Renal pelvis (tissue), 12 donors: ENCODE results near the gene LUZP4. TPM values are rescaled to one million over a fixed set of nuclear protein-coding genes. Genes with fewer than 3 reads are reported as not detected.
"Not testable (repeated sequence)": the region's sequence is repeated elsewhere in the genome, so short reads cannot be mapped to it uniquely, and the experiment has no call there.

Experiments used
- DNase-seq: peaks from one replicate; pipeline ENCODE4 v3.0.0-alpha.2; 2013
- long read RNA-seq, 16 experiments: transcript quantifications; one replicate each; lab custom pipeline, GENCODE V29; 2026
- polyA plus RNA-seq, 3 donors: library from polyadenylated mRNA; unstranded; fragments of 120-200 nt; gene quantifications; one replicate each; pipeline ENCODE4 v1.2.1, GENCODE V29; 2013; ENCODE audit not compliant: insufficient read length in 3 of 3

The LUZP4 gene, protein sequence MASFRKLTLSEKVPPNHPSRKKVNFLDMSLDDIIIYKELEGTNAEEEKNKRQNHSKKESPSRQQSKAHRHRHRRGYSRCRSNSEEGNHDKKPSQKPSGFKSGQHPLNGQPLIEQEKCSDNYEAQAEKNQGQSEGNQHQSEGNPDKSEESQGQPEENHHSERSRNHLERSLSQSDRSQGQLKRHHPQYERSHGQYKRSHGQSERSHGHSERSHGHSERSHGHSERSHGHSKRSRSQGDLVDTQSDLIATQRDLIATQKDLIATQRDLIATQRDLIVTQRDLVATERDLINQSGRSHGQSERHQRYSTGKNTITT
- not detected for polyA plus RNA-seq
- long read RNA-seq, donor 1, result 0 reads
- long read RNA-seq, donor 2, result 0 reads
- long read RNA-seq, donor 3, result 0 reads
- long read RNA-seq, donor 4, result 0 reads
- long read RNA-seq, donor 5, result 0 reads
- long read RNA-seq, donor 6, result 0 reads
- long read RNA-seq, donor 7, result 0 reads
- long read RNA-seq, donor 8, result 0 reads
- long read RNA-seq, donor 9, result 0 reads
- long read RNA-seq, donor 10, result 0 reads
- long read RNA-seq, donor 11, result 0 reads
- long read RNA-seq, donor 12, result 0 reads
- long read RNA-seq, donor 13, result 0 reads
- long read RNA-seq, donor 14, result 0 reads
- long read RNA-seq, donor 15, result 0 reads
- long read RNA-seq, donor 16, result 0 reads

DNA sequence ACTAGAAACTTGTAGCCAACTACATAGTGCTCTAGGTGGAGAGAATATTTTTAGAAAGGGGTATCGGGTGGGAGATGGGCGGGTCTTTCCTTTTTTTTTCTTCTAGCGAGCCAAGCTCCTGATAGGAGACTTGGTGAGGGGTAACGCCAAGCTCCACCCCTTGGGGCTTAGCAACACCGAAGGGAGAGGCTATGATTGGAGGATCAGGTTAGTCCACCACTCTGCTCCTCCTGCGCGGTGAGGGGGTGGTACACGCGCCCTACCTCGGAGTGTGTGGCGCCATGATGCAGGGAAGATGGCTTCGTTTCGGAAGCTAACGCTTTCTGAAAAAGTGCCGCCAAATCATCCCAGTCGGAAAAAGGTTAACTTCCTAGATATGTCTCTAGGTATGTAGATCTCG lies at the start of gene LUZP4:
Gene LUZP4, plus strand, starts transcription at position 251 of the 400 bp plus-strand sequence. Its CDS starts 45 bp downstream, at position 296.
- no peak for DNase-seq

DNA sequence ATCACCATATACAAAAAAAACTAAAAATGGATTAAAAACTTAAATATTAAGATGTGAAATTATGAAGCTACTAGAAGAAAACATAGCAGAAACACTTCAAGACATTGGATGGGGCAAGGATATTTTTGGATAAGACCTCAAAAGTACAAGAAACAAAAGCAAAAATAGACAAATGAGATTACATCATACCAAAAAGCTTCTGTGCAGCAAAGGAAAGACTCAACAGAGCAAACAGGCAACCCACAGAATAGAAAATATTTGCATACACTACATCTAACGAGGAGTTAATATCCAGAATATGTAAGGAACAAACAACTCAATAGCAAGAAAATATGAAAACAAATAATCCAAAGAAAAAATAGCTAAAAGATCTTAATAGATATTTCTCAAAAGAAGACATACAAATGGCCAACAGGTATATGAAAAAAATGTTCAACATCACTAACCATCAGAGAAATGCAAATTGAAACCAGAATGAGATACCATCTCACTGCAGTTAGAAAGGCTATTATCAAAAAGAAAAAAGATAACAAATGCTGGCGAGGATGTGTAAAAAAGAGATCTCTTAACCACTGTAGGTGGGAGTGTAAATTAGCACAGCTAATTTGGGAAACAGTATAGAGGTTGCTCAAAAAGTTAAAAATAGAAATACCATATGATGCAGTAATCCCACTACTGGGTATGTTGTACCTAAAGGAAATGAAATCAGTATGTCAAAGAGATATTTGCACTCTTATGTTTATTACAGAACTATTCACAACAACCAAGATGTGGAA lies 37.9 kb upstream of the LUZP4 start:
- no peak for DNase-seq

DNA sequence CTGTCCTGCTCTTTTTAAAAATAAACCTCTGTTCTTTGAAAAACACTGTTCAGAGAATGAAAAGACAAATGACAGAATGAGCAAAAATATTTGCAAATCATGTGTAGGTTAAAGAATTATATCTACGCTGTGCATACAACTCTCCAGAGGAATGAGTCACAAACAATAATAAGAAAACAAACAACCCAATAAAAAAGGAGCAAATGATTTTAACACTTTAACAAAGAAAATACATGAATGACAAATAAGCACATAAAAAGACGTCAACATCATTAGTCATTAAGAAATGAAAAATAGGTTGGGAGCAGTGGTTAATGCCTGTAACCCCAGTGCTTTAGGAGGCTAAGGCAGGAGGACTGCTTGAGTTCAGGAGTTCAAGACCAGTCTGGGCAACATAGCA lies 34.5 kb upstream of the LUZP4 start:
- DNase-seq, result no peak

DNA sequence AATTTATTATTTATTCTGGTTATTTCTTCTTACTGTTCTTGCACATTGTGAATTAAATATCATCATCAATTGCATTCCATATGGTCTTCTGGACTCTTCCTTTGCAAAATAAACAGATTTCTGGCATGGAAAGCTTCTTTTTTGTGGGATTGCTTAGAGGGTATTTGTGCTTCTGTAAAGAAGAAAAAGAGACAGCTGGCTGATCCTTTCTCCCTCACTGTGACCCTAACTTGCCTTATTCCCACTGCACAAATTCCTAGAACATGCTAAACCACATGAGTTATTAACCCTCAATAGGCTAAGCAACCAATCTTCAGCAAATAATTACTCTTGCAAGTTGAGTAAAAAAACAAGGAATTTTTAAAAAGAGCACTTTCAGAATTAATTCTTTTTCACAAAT lies 31.8 kb upstream of the LUZP4 start:
- DNase-seq, result no peak

DNA sequence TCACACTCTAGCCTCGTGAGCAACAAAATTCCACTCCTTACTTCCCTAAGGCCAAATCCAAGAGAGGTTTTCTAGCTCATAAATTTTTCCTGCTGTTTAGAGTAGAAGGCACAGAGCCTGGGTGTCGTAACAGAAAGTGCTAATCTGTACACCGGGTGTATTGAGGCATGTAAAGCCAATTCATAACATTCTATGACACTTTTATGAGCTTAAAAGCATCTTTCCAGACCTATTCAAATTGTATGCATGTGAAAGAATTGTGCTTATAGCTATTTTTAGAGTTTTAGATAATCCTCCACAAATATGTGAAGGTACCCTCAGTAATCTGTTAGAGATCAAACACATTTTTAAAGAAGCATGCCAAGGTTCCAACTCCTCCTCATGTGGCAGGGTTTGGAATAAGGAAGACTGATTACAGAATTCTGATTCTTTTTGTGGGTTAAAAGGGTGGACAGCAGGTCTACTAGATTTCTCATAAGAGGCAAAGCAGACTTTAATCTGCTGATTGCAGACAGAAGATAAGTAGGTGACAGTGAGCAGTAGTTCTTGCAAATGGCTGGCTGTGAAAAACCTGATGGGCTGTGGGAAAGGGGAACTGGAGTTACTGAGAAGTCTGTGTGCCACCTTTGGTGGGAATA lies 30.2 kb upstream of the LUZP4 start:
- DNase-seq, result peak; percentile 23

DNA sequence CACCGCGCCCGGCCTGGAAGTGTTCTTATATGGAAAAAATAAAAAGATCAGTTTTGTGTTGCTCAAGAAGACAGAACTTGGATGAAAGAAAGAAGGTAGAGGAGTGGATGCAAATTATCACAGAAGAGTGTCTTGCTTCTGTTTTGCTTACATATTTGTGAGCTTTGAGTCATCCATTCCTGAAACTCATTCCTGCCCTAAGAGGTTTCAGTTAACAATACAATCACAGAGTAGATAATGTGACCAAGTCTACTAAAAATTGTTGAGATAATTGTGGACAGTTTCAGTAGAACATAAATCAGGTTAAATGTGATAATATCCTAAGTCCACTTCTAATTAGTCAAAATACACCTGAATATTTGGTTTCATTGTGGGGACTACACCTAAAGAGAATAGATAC lies 29.2 kb upstream of the LUZP4 start:
- no peak for DNase-seq

DNA sequence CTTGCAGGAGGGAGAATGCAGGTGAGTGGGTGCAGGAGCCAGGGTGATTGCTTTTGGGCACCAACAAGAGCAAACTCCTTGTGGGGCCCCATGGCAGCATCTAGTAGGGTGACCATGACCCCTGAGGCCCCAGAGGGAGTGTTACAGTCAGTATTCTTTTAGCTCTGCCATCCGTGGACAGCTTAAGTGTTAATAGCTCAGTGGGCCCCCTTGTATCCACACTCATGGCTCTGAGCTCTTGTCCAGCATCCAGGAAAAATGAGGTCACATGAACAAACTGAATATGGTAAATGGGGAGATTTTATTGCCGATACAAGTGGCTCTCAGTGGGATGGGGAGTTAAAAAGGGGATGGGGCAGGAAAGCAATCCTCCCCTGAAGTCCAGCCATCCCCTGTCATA lies 28.4 kb upstream of the LUZP4 start:
- DNase-seq, result no peak

DNA sequence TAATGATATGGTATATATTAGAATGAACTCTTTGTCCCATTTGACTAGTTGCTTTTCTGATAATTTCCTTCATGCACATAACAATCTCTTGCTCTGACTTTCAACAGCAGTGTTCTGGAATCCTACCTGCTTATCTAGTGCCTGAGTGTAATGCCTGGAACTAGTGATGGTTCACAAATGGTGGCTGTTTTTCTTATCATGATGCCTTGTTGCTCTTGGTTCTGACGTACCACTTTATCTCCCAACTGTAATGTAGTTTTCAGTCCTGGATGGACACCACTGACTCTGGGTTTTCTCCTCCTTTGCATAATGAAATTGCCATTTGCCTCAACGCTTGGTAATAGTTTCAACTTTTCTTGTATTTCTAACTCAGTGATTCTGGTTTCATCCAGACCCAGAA lies 25.5 kb upstream of the LUZP4 start:
- DNase-seq, result no peak

DNA sequence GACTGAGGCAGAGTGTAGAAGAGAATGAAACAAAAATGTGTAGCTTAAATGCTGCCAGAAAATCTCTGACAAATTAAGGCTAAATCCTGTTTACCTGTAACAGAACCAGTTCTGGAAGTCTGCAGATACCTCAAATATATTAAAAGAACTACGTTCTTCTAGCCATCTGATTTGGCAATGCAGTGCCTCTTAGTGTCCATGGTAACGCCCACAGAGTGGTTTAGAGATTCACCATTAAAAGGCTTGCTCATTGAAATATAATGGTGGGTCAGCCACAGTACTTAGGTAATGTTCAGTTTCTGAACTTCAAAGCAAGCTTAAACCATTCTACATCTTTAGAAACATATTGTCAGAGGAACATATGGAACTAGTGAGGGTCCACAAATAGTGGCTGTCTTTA lies 23.2 kb upstream of the LUZP4 start:
- no peak for DNase-seq

DNA sequence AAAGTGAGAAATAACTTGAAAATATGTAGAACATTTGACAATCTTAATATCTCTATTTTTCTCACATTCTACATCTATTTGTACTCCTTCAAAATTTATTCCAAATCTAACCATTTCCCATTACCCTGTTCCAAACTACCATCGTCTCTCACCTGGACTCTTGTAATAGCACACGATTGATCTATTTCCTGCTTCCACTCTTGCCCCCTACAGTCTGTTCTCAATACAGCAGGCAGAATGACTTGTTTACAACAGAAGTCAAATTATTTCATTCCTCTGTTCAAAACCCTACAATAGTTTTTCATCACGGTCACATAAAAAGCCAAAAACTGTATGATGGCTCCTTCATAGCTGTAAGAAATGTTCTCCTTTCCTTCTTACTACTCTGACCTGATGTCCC lies 21.1 kb upstream of the LUZP4 start:
- no peak for DNase-seq

DNA sequence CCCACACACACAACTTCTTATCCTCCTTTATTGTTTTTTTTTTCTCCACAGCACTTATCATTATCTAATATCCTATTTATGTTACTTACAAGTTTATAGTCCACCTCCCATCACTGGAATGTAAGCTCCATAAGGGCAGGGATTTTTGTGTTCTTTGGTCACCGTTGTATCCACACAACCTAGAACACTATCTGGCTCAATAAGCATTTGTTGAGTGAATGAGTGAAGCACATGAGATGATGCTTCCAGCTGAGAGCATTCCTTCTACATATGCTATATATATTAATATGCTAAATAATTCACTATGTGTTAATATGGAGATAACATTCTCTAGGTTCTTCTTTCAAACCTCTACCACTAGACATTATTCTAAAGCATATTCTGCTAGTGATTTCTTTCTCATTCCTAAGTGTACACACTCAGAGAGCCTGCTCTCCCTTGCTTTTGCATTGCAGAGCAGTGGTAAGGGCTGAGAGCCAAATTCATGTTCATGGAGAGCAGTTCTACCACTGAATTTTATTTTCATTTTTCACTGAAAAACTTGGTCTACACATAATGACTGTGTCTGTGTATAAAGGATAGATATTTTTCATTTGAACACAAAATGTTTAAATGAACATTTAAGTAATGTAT lies 20.3 kb upstream of the LUZP4 start:
- DNase-seq, result no peak

DNA sequence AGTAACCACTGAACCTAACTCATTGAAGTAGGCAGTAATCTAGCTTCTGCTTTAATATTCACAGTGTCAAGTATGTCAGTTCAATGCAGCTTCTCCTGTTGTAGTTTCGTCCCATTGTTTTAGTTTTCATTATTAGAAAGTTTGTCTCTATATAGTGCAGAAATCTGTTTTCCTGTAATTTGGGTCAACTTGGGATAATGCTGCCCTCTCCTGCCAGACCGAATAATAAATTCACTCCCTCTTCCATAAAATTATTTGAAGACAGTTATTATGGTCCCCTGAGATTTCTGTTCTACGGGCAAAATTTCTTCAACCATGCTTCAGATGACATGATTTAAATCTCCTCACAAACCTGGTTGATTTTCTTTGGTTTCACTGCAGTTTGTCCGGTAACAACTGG lies 4.6 kb upstream of the LUZP4 start:
- DNase-seq, result no peak

DNA sequence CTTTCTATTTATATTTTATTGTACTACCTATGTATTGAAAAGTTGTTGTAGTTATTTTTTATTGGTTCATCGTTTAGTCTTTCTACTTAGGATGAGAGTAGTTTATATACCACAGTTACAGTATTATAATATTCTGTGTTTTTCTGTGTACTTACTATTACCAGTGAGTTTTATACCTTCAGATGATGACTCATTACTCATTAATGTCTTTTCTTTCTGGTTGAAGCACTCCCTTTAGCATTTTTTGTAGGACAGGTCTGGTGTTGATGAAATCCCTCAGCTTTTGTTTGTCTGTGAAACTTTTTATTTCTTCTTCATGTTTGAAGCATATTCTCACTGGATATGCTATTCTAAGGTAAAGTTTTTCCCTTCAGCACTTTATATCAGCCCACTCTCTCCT lies 7.7 kb downstream of the LUZP4 start:
- DNase-seq, result no peak

DNA sequence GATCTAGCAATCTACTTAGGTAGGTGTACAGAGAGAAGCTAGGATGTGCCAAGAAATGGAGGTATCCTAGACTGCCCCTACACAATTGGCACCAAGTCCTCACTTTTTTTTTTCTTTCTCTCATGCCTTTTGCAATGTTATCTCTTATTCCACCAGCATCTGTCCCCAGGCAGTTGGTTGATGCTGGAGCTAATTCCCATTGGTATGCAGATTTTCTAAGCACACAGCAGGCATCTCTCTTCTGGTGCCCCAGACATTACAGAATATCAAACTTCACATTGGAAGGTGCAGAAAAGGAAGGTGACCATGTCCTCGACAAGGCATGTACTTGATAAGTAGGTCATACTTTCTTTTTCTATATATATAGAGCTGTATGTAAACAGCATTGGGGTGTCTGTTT lies 21.6 kb downstream of the LUZP4 start:
- no peak for DNase-seq

DNA sequence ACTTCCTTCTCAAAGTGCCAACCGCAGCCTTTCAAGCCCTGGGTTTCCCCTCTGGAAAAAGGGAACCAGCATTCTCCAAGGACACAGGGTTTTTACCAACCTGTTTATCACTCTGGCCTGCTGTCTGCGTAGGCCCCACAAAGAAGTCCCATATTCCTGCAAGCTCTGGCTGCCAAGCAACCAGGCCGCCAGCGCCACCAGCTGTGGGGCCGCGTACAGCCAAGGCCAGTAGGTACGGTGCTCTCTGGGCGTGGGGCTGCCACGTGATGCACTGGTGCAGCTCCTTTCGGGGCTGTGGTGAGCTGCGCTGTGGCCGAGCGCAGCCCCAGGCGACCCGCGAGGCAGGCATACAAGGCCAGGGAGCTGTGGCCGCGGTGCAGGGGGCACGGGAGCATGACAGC lies 22.1 kb downstream of the LUZP4 start:
- peak; percentile 10 for DNase-seq

DNA sequence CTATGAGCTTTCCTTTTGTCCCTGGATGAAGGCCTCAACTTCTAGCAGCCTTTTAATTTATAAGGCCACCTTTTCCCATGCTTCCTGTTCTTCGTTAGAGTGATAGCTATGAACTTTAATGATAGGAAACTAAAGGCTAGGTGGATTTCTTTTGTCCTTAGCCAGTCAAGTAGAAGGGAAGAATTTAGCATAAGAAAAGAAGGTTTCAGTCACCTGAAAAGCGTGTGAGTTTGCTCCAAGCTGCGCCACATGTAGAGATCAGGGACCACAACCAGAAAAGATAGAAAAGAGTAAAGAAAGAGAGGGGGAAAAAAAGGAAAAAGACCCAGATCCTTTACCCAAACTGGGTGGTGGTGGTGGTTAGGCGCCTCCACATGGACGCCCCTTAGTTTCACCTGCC lies 28.6 kb downstream of the LUZP4 start:
- no peak for DNase-seq

DNA sequence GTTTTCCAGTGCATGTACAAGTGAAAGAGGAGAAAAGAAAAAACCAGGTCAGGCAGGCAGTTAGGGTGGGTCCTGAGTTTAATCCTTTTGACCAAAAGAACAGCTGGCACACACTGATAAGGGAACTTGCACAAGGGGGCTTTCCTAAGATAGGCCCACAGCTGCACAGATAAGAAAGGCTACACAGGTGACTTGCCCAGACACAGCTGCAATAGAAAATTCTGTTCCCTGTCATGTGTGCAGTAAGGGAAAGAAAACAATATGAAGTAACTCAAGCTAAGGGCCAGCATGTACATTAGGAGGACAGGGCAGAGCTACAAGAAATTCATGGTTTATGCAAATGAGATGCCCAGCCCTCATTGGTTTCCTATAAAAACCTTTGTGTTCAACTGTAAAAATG lies 32.9 kb downstream of the LUZP4 start:
- DNase-seq, result no peak

DNA sequence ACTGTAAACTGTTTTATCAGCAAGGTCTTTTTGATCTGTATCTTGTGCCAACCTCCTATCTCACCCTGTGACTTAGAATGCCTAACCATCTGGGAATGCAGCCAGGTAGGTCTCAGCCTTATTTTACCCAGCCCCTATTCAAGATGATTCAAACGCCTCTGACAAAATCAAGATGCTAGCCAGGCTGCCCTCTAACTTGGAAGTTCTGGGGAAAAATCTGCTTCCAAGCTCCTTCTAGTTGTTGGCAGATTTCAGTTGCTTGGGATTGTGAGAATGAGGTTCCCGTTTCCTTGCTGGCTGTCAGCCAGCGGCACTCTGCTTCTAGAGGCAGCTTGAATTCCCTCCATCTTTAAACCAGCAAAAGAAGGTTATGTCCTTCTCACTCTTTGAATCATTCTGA lies 34.7 kb downstream of the LUZP4 start:
- DNase-seq, result no peak

DNA sequence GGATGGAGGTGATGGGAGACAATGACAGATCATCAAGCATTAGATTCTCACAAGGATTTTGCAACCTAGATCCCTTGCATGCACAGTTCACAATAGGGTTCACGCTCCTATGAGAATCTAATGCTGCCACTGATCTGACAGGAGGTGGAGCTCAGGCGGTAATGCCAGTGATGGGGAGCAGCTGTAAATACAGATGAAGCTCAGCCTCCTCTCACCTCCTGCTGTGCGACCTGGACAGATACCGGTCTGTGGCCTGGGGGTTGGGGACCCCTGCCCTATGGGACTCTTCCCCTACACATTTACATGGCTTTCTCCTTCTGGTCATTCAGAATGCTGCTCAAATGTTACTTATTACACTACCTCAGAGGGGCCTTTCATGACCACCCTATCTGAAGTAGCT lies 39.8 kb downstream of the LUZP4 start:
- not testable (repeated sequence) for DNase-seq

DNA sequence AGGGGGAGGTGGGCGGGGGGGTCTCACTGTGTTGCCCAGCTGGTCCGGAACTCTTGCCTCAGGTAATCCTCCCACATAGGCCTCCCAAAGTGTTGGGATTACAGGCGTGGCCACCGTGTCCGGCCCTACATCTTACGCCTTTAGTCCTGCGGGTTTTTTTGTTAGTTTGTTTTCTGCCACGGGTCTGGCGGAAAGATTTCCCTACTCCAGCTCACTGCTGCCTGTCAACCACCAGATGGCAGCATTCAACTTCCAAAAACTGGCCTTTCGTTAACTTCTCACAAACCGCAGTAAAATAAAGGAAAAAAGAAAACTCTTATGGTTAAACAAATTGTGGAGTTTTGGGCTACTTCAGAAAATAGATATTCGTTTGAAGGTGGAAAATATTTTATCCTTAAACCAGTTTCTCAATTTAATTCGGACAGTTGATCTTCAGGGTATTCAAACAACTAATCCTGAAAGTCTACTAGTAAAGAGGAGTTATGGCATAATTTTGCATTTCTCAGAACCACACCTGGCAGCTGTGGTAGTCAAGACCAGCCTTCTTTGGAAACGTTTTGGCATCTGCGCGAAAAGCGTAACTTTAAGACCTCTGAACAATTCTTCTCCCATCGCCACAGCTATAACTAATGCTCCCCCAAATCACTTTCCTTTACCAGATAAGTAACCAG lies 41.1 kb downstream of the LUZP4 start:
- DNase-seq, result peak; percentile 75

DNA sequence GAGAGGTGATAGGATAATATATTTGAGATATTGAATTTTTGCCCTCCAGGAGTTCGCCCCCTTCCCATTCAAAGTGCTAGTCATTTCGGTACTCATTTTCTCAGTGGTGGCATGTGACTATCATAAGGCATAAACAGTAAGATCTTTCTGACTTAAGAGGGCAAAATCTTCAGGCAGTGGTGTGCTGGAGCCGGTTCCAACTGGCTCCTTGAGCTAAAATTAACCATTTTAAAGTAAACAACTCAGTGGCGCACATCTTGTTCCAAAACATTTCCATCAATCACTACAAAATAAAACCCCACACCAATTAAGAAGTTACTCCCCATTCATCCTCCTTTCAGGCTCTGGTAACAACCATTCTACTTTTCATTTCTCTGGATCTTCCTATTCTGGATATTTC lies 43.3 kb downstream of the LUZP4 start:
- DNase-seq, result no peak
